Suprapubic skin (tissue), 4 donors: ENCODE measurements around the gene RASIP1.

ENCODE experiments used
- EP300 ChIP-seq: sonication (generic); formaldehyde crosslinking; IDR thresholded peaks from one replicate; pipeline ENCODE4 v1.6.1; 2017; ENCODE audit warnings: antibody characterized with exemption
- POLR2A ChIP-seq, 2 donors: fragments of 450-650 bp; IDR thresholded peaks; one replicate each; pipeline ENCODE4 v1.6.1; 2017; ENCODE audit warnings: antibody characterized with exemption in 2 of 2, mild to moderate bottlenecking in 2 of 2, moderate library complexity in 2 of 2
- POLR2AphosphoS5 ChIP-seq, 3 donors: sonication (generic); formaldehyde crosslinking; IDR thresholded peaks; one replicate each; pipeline ENCODE4 v1.6.1; 2017; ENCODE audit warnings: antibody characterized with exemption in 3 of 3
- TF ChIP-seq, protein P1 (sequence below), 2 donors: fragments of 200-600 bp in 1 of 2; fragments of 450-650 bp in 1 of 2; sonication (generic) in 1 of 2; IDR thresholded peaks; one replicate each; pipeline ENCODE4 v1.5.1; 2016 to 2019; ENCODE audit warnings: antibody characterized with exemption in 2 of 2, mild to moderate bottlenecking in 1 of 2, moderate library complexity in 1 of 2

GRCh38 chr19:48750351-48750750, 9.9 kb upstream of the RASIP1 start:
- TF ChIP-seq, protein P1, sequence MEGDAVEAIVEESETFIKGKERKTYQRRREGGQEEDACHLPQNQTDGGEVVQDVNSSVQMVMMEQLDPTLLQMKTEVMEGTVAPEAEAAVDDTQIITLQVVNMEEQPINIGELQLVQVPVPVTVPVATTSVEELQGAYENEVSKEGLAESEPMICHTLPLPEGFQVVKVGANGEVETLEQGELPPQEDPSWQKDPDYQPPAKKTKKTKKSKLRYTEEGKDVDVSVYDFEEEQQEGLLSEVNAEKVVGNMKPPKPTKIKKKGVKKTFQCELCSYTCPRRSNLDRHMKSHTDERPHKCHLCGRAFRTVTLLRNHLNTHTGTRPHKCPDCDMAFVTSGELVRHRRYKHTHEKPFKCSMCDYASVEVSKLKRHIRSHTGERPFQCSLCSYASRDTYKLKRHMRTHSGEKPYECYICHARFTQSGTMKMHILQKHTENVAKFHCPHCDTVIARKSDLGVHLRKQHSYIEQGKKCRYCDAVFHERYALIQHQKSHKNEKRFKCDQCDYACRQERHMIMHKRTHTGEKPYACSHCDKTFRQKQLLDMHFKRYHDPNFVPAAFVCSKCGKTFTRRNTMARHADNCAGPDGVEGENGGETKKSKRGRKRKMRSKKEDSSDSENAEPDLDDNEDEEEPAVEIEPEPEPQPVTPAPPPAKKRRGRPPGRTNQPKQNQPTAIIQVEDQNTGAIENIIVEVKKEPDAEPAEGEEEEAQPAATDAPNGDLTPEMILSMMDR (IDR thresholded peaks at IDR 0.05), result no peak
- no peak for TF ChIP-seq POLR2A (IDR thresholded peaks at IDR 0.05)
- TF ChIP-seq POLR2AphosphoS5 (IDR thresholded peaks at IDR 0.05), result no peak
- TF ChIP-seq EP300, result no peak
